ENCODE data around the gene XYLT1. TPM values are rescaled to one million over a fixed set of nuclear protein-coding genes. Genes with fewer than 3 reads are reported as not detected.

Gene XYLT1
- total and polyA plus RNA-seq, 9 of the 15 experiments (the other 6 are each of a cell fraction or from before 2014, with no cell fraction given) = 0.03 to 0.09 (median 0.08) TPM; not detected in 6

GRCh38 chr16:17358355-17358754 is 112.4 kb downstream of the XYLT1 start (continued):
- TF ChIP-seq, protein P1, sequence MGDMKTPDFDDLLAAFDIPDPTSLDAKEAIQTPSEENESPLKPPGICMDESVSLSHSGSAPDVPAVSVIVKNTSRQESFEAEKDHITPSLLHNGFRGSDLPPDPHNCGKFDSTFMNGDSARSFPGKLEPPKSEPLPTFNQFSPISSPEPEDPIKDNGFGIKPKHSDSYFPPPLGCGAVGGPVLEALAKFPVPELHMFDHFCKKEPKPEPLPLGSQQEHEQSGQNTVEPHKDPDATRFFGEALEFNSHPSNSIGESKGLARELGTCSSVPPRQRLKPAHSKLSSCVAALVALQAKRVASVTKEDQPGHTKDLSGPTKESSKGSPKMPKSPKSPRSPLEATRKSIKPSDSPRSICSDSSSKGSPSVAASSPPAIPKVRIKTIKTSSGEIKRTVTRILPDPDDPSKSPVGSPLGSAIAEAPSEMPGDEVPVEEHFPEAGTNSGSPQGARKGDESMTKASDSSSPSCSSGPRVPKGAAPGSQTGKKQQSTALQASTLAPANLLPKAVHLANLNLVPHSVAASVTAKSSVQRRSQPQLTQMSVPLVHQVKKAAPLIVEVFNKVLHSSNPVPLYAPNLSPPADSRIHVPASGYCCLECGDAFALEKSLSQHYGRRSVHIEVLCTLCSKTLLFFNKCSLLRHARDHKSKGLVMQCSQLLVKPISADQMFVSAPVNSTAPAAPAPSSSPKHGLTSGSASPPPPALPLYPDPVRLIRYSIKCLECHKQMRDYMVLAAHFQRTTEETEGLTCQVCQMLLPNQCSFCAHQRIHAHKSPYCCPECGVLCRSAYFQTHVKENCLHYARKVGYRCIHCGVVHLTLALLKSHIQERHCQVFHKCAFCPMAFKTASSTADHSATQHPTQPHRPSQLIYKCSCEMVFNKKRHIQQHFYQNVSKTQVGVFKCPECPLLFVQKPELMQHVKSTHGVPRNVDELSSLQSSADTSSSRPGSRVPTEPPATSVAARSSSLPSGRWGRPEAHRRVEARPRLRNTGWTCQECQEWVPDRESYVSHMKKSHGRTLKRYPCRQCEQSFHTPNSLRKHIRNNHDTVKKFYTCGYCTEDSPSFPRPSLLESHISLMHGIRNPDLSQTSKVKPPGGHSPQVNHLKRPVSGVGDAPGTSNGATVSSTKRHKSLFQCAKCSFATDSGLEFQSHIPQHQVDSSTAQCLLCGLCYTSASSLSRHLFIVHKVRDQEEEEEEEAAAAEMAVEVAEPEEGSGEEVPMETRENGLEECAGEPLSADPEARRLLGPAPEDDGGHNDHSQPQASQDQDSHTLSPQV (IDR thresholded peaks at IDR 0.05) = no peak
- TF ChIP-seq ZNF165 (CRISPR knock-in tag; IDR thresholded peaks at IDR 0.05; ENCODE audit: borderline replicate concordance) (no peak), MGA (IDR thresholded peaks at IDR 0.05) (no peak), RBM22 (IDR thresholded peaks at IDR 0.05; ENCODE audit: low read depth, low read length, poor library complexity, severe bottlenecking) (no peak), HNRNPK (IDR thresholded peaks at IDR 0.05; ENCODE audit: low read depth, low read length, poor library complexity, severe bottlenecking) (no peak), SETDB1 (IDR thresholded peaks at IDR 0.05; ENCODE audit: low read length) (no peak), JUN (IDR thresholded peaks at IDR 0.05; ENCODE audit: borderline replicate concordance, low read depth, low read length) (no peak), JUN (CRISPR knock-in tag; IDR thresholded peaks at IDR 0.05; ENCODE audit: borderline replicate concordance) (no peak), PHF8 (IDR thresholded peaks at IDR 0.05; ENCODE audit: borderline replicate concordance, low read length) (no peak)

All from K562 (cell line).